HG03159 (cell line): ENCODE data around the gene TBKBP1.

ENCODE experiments used
- ATAC-seq: cut with Tn5 transposase; IDR thresholded peaks from one replicate; pipeline ENCODE4 v1.9.1; 2021; ENCODE audit warnings: mild to moderate bottlenecking, moderate library complexity; ENCODE audit not compliant: unreplicated experiment

The TBKBP1 gene

GRCh38 chr17:47760409-47761140 lies 66.6 kb downstream of the TBKBP1 start:
- ATAC-seq: no peak
